ENCODE results near the gene SLC6A11. TPM values are rescaled to one million over a fixed set of nuclear protein-coding genes. Genes with fewer than 3 reads are reported as not detected.

SLC6A11 gene
- total RNA-seq, 1 experiment from 2014 or later, result not detected

- Histone ChIP-seq H3F3A (ENCODE audit: insufficient read depth, low read depth) (peaks cover 9% of the 10 kb centered on the region), H3K4me3 (no peak overlapping the region), H3K27ac (no peak overlapping the region), H2AFZ (no peak overlapping the region), H3K79me2 (ENCODE audit: low read depth) (no peaks in the 10 kb centered on the region), H3K36me3 (ENCODE audit: low read depth) (no peaks in the 10 kb centered on the region), H3K9me2 (ENCODE audit: insufficient read depth) (no peaks in the 10 kb centered on the region), H3K9me3 (ENCODE audit: insufficient read depth, low read depth) (0 out of 2 replicates have a peak, but pooled peaks cover 6% of the 10 kb centered on the region), H3K4me2 (no peak overlapping the region), H3K4me1 (replicated peaks; ENCODE audit: insufficient read depth) (peaks cover 15% of the 10 kb centered on the region), H3K27me3 (ENCODE audit: insufficient read depth, low read depth) (peaks cover 11% of the 10 kb centered on the region), H4K20me1 (ENCODE audit: insufficient read depth) (no peaks in the 10 kb centered on the region)
- intact Hi-C loops (cut with micrococcal nuclease; ENCODE audit: unreplicated experiment), result no loop called here
- CTCF ChIA-PET, result no interaction called here
- no peak for TF ChIP-seq EZH2 (IDR thresholded peaks at IDR 0.05; ENCODE audit: low read depth)
- TF ChIP-seq CTCF (conservative IDR thresholded peaks at IDR 0.05), result no peak
- DNase-seq, result no peak
- no TSS peak for BruUV-seq (replicated peaks)
- POLR2A ChIA-PET (ENCODE audit: unreplicated experiment), result no interaction called here
Measured at GRCh38 chr3:10808130-10808735, 7.8 kb upstream of the SLC6A11 start.

GRCh38 chr3:10808974-10809373 is 7.1 kb upstream of the SLC6A11 start:
- Histone ChIP-seq H3K27ac (no peak overlapping the region), H3F3A (ENCODE audit: insufficient read depth, low read depth) (peaks cover 4% of the 10 kb centered on the region; the same call in 1 of the 2 replicates), H3K27me3 (ENCODE audit: insufficient read depth, low read depth) (peaks cover 11% of the 10 kb centered on the region), H3K4me1 (replicated peaks; ENCODE audit: insufficient read depth) (peaks cover 10% of the 10 kb centered on the region), H3K4me2 (no peak overlapping the region), H4K20me1 (ENCODE audit: insufficient read depth) (no peaks in the 10 kb centered on the region), H3K36me3 (ENCODE audit: low read depth) (no peaks in the 10 kb centered on the region), H2AFZ (no peak overlapping the region), H3K79me2 (ENCODE audit: low read depth) (no peaks in the 10 kb centered on the region), H3K9me3 (ENCODE audit: insufficient read depth, low read depth) (0 out of 2 replicates have a peak, but pooled peaks cover 5% of the 10 kb centered on the region), H3K9me2 (ENCODE audit: insufficient read depth) (no peaks in the 10 kb centered on the region), H3K4me3 (no peak overlapping the region)
- no TSS peak for BruUV-seq (replicated peaks)
- intact Hi-C loops (cut with micrococcal nuclease; ENCODE audit: unreplicated experiment), result no loop called here
- CTCF ChIA-PET, result no interaction called here
- POLR2A ChIA-PET (ENCODE audit: unreplicated experiment), result no interaction called here
- no peak for DNase-seq
- TF ChIP-seq CTCF (conservative IDR thresholded peaks at IDR 0.05), result no peak
- no peak for TF ChIP-seq EZH2 (IDR thresholded peaks at IDR 0.05; ENCODE audit: low read depth)

- ChIA-PET POLR2A (ENCODE audit: unreplicated experiment) (no interaction called here), CTCF (no interaction called here)
- Histone ChIP-seq H3K9me2 (ENCODE audit: insufficient read depth) (no peaks in the 10 kb centered on the region), H3K9me3 (ENCODE audit: insufficient read depth, low read depth) (no peaks in the 10 kb centered on the region), H3K79me2 (ENCODE audit: low read depth) (no peaks in the 10 kb centered on the region), H3K4me1 (replicated peaks; ENCODE audit: insufficient read depth) (no peaks in the 10 kb centered on the region), H3F3A (ENCODE audit: insufficient read depth, low read depth) (no peaks in the 10 kb centered on the region), H2AFZ (no peak overlapping the region), H3K27me3 (ENCODE audit: insufficient read depth, low read depth) (peaks cover 11% of the 10 kb centered on the region), H3K27ac (no peak overlapping the region), H3K36me3 (ENCODE audit: low read depth) (no peaks in the 10 kb centered on the region), H4K20me1 (ENCODE audit: insufficient read depth) (no peaks in the 10 kb centered on the region), H3K4me3 (no peak overlapping the region), H3K4me2 (no peak overlapping the region)
- DNase-seq, result no peak
- TF ChIP-seq CTCF (conservative IDR thresholded peaks at IDR 0.05) (no peak), EZH2 (IDR thresholded peaks at IDR 0.05; ENCODE audit: low read depth) (no peak)
- intact Hi-C loops (cut with micrococcal nuclease; ENCODE audit: unreplicated experiment), result no loop called here
- no TSS peak for BruUV-seq (replicated peaks)
Measured at GRCh38 chr3:10810376-10810775, 5.7 kb upstream of the SLC6A11 start.
